Measurements from ENCODE around the gene SFTA2.

DNA sequence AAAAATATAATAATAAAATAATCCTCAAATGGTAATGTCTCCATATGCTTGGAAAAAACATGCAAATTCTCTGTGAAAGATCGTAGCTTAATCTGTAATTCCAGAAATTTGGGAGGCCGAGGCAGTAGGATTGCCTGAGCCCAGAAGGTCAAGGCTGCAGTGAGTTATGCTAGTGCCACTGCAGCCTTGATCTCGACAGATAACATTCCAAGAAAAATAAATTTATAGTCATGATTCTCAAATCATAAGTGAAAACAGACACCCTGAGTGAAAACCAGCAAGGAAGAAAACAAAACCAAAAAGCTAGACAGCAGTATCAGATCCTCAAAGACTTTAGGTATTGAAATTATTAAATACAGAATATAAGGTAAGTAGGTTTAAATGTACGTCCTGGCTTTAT lies 47.7 kb upstream of the SFTA2 start:
- TF ChIP-seq, protein P1, sequence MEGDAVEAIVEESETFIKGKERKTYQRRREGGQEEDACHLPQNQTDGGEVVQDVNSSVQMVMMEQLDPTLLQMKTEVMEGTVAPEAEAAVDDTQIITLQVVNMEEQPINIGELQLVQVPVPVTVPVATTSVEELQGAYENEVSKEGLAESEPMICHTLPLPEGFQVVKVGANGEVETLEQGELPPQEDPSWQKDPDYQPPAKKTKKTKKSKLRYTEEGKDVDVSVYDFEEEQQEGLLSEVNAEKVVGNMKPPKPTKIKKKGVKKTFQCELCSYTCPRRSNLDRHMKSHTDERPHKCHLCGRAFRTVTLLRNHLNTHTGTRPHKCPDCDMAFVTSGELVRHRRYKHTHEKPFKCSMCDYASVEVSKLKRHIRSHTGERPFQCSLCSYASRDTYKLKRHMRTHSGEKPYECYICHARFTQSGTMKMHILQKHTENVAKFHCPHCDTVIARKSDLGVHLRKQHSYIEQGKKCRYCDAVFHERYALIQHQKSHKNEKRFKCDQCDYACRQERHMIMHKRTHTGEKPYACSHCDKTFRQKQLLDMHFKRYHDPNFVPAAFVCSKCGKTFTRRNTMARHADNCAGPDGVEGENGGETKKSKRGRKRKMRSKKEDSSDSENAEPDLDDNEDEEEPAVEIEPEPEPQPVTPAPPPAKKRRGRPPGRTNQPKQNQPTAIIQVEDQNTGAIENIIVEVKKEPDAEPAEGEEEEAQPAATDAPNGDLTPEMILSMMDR (IDR thresholded peaks at IDR 0.05), result no peak
- TF ChIP-seq POLR2A (IDR thresholded peaks at IDR 0.05), result no peak

Measured in esophagus squamous epithelium (tissue), 4 donors.